K562 (cell line): ENCODE results near the gene NEB. TPM values are rescaled to one million over a fixed set of nuclear protein-coding genes. Genes with fewer than 3 reads are reported as not detected.

Experiments used
- CHD2 ChIP-seq: IDR thresholded peaks from 2 replicates; pipeline ENCODE4 v1.6.1; 2011; ENCODE audit warnings: low read depth, low read length
- FOXJ2 ChIP-seq: fragments of 200-800 bp; sonication (Bioruptor generic); IDR thresholded peaks from 2 replicates; pipeline ENCODE4 v1.6.1; 2016; ENCODE audit warnings: missing genetic modification characterization, missing compliant biosample characterization
- GTF3C2 ChIP-seq: IDR thresholded peaks from 3 replicates; pipeline ENCODE4 v1.6.1; 2011; ENCODE audit warnings: borderline replicate concordance, mild to moderate bottlenecking, moderate library complexity; ENCODE audit not compliant: insufficient read length; ENCODE audit errors: extremely low read depth
- HCFC1 ChIP-seq: IDR thresholded peaks from 2 replicates; pipeline ENCODE4 v1.6.1; 2012; ENCODE audit warnings: low read depth, low read length, improper control_type of control experiment
- POLR2AphosphoS5 ChIP-seq: IDR thresholded peaks from 2 replicates; pipeline ENCODE4 v1.6.1; 2011; ENCODE audit warnings: mild to moderate bottlenecking, low read depth, low read length, moderate library complexity; ENCODE audit not compliant: control insufficient read depth, insufficient read depth
- PTTG1 ChIP-seq: fragments of 450-650 bp; IDR thresholded peaks from 2 replicates; pipeline ENCODE4 v1.6.1; 2016; ENCODE audit warnings: low read depth, mild to moderate bottlenecking, missing genetic modification characterization, missing compliant biosample characterization
- RBM15 ChIP-seq: fragments of 200-400 bp; formaldehyde crosslinking; IDR thresholded peaks from 2 replicates; pipeline ENCODE4 v1.6.1; 2018; ENCODE audit warnings: mild to moderate bottlenecking, low read length, moderate library complexity; ENCODE audit not compliant: insufficient read depth
- SREBF2 ChIP-seq: sonication (generic); formaldehyde crosslinking; IDR thresholded peaks from 2 replicates; pipeline ENCODE4 v1.4.0; 2020; ENCODE audit warnings: mild to moderate bottlenecking, missing genetic modification reagents
- TFAP4 ChIP-seq: sonication (generic); formaldehyde crosslinking; IDR thresholded peaks from 2 replicates; pipeline ENCODE4 v1.8.0; 2022; ENCODE audit warnings: missing genetic modification reagents, mild to moderate bottlenecking, moderate library complexity, borderline replicate concordance
- THAP7 ChIP-seq: fragments of 250-450 bp; sonication (Bioruptor Pico); IDR thresholded peaks from 2 replicates; pipeline ENCODE4 v1.5.0; 2021
- ZBTB5 ChIP-seq: fragments of 450-650 bp; IDR thresholded peaks from 2 replicates; pipeline ENCODE4 v1.6.1; 2017; ENCODE audit warnings: antibody characterized with exemption
- ZNF395 ChIP-seq: fragments of 200-800 bp; sonication (Bioruptor generic); IDR thresholded peaks from 2 replicates; pipeline ENCODE4 v1.6.1; 2017; ENCODE audit warnings: missing genetic modification characterization, missing compliant biosample characterization
- ZNF561 ChIP-seq: fragments of 450-650 bp; formaldehyde crosslinking; conservative IDR thresholded peaks from 2 replicates; pipeline ENCODE4 v1.4.0; 2020; ENCODE audit warnings: mild to moderate bottlenecking, moderate library complexity
- polyA plus RNA-seq, 8 experiments: library from polyadenylated mRNA; depleted of rRNA in 4 of 8; stranded (reverse) in 5 of 8; unstranded in 3 of 8; fragments of >200 nt; fragmentation: Nextera tagmentation in 2 of 8; fragmentation: Illumina TruSeq in 1 of 8; extraction: Ambion mirVana in 2 of 8; extraction: Trizol in 1 of 8; gene quantifications; 2 replicates each; pipeline versions ENCODE4 v1.2.1 to v1.2.3, GENCODE V29; 2011 to 2014; ENCODE audit warnings: inconsistent platforms in 1 of 8, missing spikeins in 1 of 8
- total RNA-seq, 7 experiments: library from RNA; depleted of rRNA in 6 of 7; stranded (reverse); fragments of >200 nt in 6 of 7; fragmentation: Illumina TruSeq in 2 of 7; extraction: Trizol in 2 of 7; gene quantifications; 2 replicates each; pipeline versions ENCODE4 v1.2.1 to v1.2.3, GENCODE V29; 2011 to 2021; ENCODE audit warnings: low replicate concordance in 1 of 7

The NEB gene
- total and polyA plus RNA-seq, 9 of the 15 experiments (the other 6 are each of a cell fraction or from before 2014, with no cell fraction given), result 1.7 to 3.8 (median 2.9) TPM

- peak; percentile 74 for TF ChIP-seq PTTG1 (tag)
- no peak for TF ChIP-seq GTF3C2
- TF ChIP-seq ZNF561 (CRISPR knock-in tag), result no peak
- TF ChIP-seq TFAP4, result no peak; the same call in 1 of the 2 replicates
- TF ChIP-seq FOXJ2, result no peak
- no peak for TF ChIP-seq HCFC1
- 0 out of 2 replicates have a peak, but pooled peaks have one; percentile 68 for TF ChIP-seq ZNF395 (CRISPR knock-in tag)
- TF ChIP-seq THAP7 (CRISPR knock-in tag), result no peak
- no peak for TF ChIP-seq SREBF2
- TF ChIP-seq RBM15, result no peak
- TF ChIP-seq ZBTB5, result no peak
- TF ChIP-seq CHD2, result no peak
- peak; percentile 94 for TF ChIP-seq POLR2AphosphoS5
These were observed 48.3 kb upstream of the NEB start (continued) for GRCh38 chr2:151782378-151783132.
